Ishikawa (cell line): ENCODE results near the gene CCDC180.

Source experiments
- EGR1 ChIP-seq: IDR thresholded peaks from 2 replicates; pipeline ENCODE4 v1.6.1; 2012
- EP300 ChIP-seq: IDR thresholded peaks from 2 replicates; pipeline ENCODE4 v1.6.1; 2012; ENCODE audit warnings: borderline replicate concordance
- FOXM1 ChIP-seq: IDR thresholded peaks from 2 replicates; pipeline ENCODE4 v1.6.1; 2012; ENCODE audit warnings: low read depth, borderline replicate concordance
- NFIC ChIP-seq: IDR thresholded peaks from 2 replicates; pipeline ENCODE4 v1.6.1; 2012
- RAD21 ChIP-seq: IDR thresholded peaks from 2 replicates; pipeline ENCODE4 v1.6.1; 2012; ENCODE audit warnings: low read depth
- TAF1 ChIP-seq: IDR thresholded peaks from 2 replicates; pipeline ENCODE4 v1.6.1; 2012; ENCODE audit warnings: low read depth, mild to moderate bottlenecking
- YY1 ChIP-seq: IDR thresholded peaks from 2 replicates; pipeline ENCODE4 v1.6.1; 2012; ENCODE audit warnings: low read depth
- TF ChIP-seq, protein P1 (sequence below): IDR thresholded peaks from 2 replicates; pipeline ENCODE4 v1.6.1; 2012; ENCODE audit warnings: low read depth, mild to moderate bottlenecking
- TF ChIP-seq, protein P2 (sequence below): IDR thresholded peaks from 2 replicates; pipeline ENCODE4 v1.6.1; 2012

DNA sequence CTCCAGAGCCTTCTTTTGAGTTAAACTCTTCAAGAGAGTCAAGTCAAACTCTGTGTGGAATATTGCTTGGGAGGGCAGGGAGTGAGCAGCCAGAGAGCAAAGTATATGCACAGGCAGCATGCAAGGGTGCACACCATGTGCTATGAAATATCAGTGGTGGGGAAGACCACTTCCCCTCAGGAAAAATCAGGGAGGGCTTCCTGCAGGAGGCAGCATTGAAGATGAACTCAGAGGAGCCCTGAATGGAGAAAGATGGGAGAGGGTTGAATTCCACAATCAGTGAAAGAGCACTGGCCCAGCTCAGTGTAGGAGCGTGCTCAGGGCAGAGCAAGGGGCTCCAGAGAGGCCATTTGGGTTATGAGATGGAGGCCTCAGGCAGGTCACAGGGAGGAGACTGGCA, 41.9 kb downstream of the CCDC180 start:
- TF ChIP-seq FOXM1 (no peak), EGR1 (no peak), EP300 (no peak), TAF1 (no peak), RAD21 (no peak), NFIC (no peak), YY1 (no peak)
- TF ChIP-seq, protein P1, sequence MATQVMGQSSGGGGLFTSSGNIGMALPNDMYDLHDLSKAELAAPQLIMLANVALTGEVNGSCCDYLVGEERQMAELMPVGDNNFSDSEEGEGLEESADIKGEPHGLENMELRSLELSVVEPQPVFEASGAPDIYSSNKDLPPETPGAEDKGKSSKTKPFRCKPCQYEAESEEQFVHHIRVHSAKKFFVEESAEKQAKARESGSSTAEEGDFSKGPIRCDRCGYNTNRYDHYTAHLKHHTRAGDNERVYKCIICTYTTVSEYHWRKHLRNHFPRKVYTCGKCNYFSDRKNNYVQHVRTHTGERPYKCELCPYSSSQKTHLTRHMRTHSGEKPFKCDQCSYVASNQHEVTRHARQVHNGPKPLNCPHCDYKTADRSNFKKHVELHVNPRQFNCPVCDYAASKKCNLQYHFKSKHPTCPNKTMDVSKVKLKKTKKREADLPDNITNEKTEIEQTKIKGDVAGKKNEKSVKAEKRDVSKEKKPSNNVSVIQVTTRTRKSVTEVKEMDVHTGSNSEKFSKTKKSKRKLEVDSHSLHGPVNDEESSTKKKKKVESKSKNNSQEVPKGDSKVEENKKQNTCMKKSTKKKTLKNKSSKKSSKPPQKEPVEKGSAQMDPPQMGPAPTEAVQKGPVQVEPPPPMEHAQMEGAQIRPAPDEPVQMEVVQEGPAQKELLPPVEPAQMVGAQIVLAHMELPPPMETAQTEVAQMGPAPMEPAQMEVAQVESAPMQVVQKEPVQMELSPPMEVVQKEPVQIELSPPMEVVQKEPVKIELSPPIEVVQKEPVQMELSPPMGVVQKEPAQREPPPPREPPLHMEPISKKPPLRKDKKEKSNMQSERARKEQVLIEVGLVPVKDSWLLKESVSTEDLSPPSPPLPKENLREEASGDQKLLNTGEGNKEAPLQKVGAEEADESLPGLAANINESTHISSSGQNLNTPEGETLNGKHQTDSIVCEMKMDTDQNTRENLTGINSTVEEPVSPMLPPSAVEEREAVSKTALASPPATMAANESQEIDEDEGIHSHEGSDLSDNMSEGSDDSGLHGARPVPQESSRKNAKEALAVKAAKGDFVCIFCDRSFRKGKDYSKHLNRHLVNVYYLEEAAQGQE, result no peak
- TF ChIP-seq, protein P2, sequence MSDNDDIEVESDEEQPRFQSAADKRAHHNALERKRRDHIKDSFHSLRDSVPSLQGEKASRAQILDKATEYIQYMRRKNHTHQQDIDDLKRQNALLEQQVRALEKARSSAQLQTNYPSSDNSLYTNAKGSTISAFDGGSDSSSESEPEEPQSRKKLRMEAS, result no peak
